PC-9 (cell line): ENCODE data around the gene KL. TPM values are rescaled to one million over a fixed set of nuclear protein-coding genes. Genes with fewer than 3 reads are reported as not detected.

Experiments
- BruUV-seq: library from RNA; stranded (reverse); fragments of 400-500 nt; replicated peaks from 2 replicates; lab custom pipeline; 2021; lab: Mats Ljungman, UMichigan
- CTCF ChIA-PET: fragments of 300-600 bp; sonication (Branson Sonifier 250); formaldehyde crosslinking; loops from one replicate; lab custom pipeline; 2022; ENCODE audit warnings: antibody characterized with exemption; lab: Charles Lee
- POLR2A ChIA-PET: fragments of 300-600 bp; sonication (Branson Sonifier 250); formaldehyde crosslinking; loops from one replicate; lab custom pipeline; 2022; ENCODE audit warnings: antibody characterized with exemption; ENCODE audit not compliant: unreplicated experiment; lab: Charles Lee
- DNase-seq, 2 experiments: peaks; one replicate each; pipeline versions ENCODE4 v3.0.0 to v3.0.0-alpha.2; 2015 to 2022; ENCODE audit warnings: mixed read lengths in 1 of 2
- H2AFZ ChIP-seq: fragments of 200-600 bp; sonication (generic); 2 replicates; pipeline ENCODE4 v1.8.1; 2017; ENCODE audit warnings: antibody characterized with exemption
- H3F3A ChIP-seq: fragments of 200-600 bp; sonication (generic); 2 replicates; pipeline ENCODE4 v1.8.1; 2017; ENCODE audit warnings: antibody characterized with exemption, mild to moderate bottlenecking, low read depth; ENCODE audit not compliant: insufficient read depth
- H3K27ac ChIP-seq: fragments of 200-600 bp; sonication (generic); 2 replicates; pipeline ENCODE4 v1.6.1; 2016; ENCODE audit warnings: mixed run types
- H3K27me3 ChIP-seq: fragments of 200-600 bp; sonication (generic); 2 replicates; pipeline ENCODE4 v1.6.1; 2016; ENCODE audit warnings: low read depth, mixed run types; ENCODE audit not compliant: insufficient read depth
- H3K36me3 ChIP-seq: fragments of 200-600 bp; sonication (generic); 2 replicates; pipeline ENCODE4 v1.6.1; 2016; ENCODE audit warnings: low read depth, mixed run types
- H3K4me1 ChIP-seq: fragments of 200-600 bp; sonication (generic); replicated peaks from 2 replicates; pipeline ENCODE4 v1.6.1; 2016; ENCODE audit warnings: mixed run types; ENCODE audit not compliant: insufficient read depth
- H3K4me2 ChIP-seq: fragments of 200-600 bp; sonication (generic); 2 replicates; pipeline ENCODE4 v1.6.1; 2017; ENCODE audit warnings: mixed run types
- H3K4me3 ChIP-seq: fragments of 200-600 bp; sonication (generic); 2 replicates; pipeline ENCODE4 v1.6.1; 2016; ENCODE audit warnings: mixed run types
- H3K79me2 ChIP-seq: fragments of 200-600 bp; sonication (generic); 2 replicates; pipeline ENCODE4 v1.6.1; 2017; ENCODE audit warnings: low read depth, mixed run types
- H3K9me2 ChIP-seq: fragments of 200-600 bp; sonication (generic); 2 replicates; pipeline ENCODE4 v1.8.1; 2017; ENCODE audit warnings: mild to moderate bottlenecking; ENCODE audit not compliant: insufficient read depth
- H3K9me3 ChIP-seq: fragments of 200-600 bp; sonication (generic); 2 replicates; pipeline ENCODE4 v1.8.1; 2016; ENCODE audit warnings: low read depth; ENCODE audit not compliant: insufficient read depth
- H4K20me1 ChIP-seq: fragments of 200-600 bp; sonication (generic); 2 replicates; pipeline ENCODE4 v1.8.1; 2017; ENCODE audit not compliant: insufficient read depth
- CTCF ChIP-seq: fragments of 200-600 bp; sonication (generic); conservative IDR thresholded peaks from 2 replicates; pipeline ENCODE4 v1.6.1; 2017; ENCODE audit warnings: mixed run types, antibody characterized with exemption, mild to moderate bottlenecking, moderate library complexity
- EZH2 ChIP-seq: fragments of 200-600 bp; sonication (generic); IDR thresholded peaks from 2 replicates; pipeline ENCODE4 v1.8.0; 2017; ENCODE audit warnings: antibody characterized with exemption, low read depth
- intact Hi-C: fragments of 100-400 bp; cut with micrococcal nuclease; formaldehyde crosslinking; loops from one replicate; pipeline ENCODE4 v1.10.0; 2022; ENCODE audit not compliant: unreplicated experiment
- total RNA-seq: library from RNA; stranded (reverse); gene quantifications from 2 replicates; pipeline ENCODE4 v1.2.3, GENCODE V29; 2021

Gene KL
- total RNA-seq, 1 experiment from 2014 or later: 1.4 TPM

- Histone ChIP-seq H2AFZ (no peak overlapping the region), H3K9me3 (peaks cover 5% of the 10 kb centered on the region; the same call in 1 of the 2 replicates), H3K36me3 (no peaks in the 10 kb centered on the region), H3K4me1 (no peaks in the 10 kb centered on the region), H3K4me3 (no peak overlapping the region), H3F3A (no peaks in the 10 kb centered on the region), H3K4me2 (no peak overlapping the region), H3K27me3 (no peaks in the 10 kb centered on the region), H4K20me1 (no peaks in the 10 kb centered on the region), H3K9me2 (no peaks in the 10 kb centered on the region), H3K79me2 (no peaks in the 10 kb centered on the region), H3K27ac (no peak overlapping the region)
- TF ChIP-seq EZH2 (no peak), CTCF (no peak)
- no TSS peak for BruUV-seq
- ChIA-PET POLR2A (no interaction called here), CTCF (no interaction called here)
- intact Hi-C loops: no loop called here
- no peak for DNase-seq
Measured at GRCh38 chr13:33033986-33034385, 17.8 kb downstream of the KL start.

DNA sequence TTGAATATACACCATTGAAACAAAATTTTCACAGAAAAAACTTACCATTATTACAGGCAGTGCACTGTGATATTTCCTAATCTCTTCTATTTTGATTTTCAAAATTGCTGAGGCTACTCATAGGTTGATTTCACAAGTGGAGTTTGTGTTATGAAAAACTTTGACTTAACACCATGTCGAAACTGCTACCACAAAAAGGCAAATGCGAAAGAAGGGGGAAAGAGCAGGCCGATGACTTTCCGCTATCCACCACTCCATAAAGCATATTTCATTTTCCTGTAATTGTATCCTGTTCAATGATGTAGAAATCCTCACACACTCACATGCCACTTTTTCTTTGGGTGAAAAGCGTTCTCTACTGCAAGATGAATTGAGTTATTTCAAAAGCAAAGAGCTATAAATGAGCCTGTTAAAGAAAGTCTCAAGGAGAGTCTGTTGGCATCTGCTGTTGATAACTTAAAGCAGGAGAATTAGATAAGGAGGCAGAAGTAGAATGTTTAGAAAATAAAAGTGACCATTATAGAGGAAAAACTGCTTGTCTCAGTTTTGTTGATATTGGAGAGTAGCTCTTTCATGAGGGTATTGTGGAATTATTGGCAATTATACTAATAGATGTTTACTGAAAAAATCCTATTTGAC, 18.8 kb downstream of the KL start:
- no peaks in the 10 kb centered on the region for H3K27me3 ChIP-seq
- BruUV-seq: no TSS peak
- intact Hi-C loops: no loop called here
- H3K9me2 ChIP-seq: no peaks in the 10 kb centered on the region
- no peaks in the 10 kb centered on the region for H4K20me1 ChIP-seq
- H3F3A ChIP-seq: no peaks in the 10 kb centered on the region
- POLR2A ChIA-PET: no interaction called here
- H3K4me2 ChIP-seq: no peak overlapping the region
- H3K4me1 ChIP-seq: no peaks in the 10 kb centered on the region
- H3K4me3 ChIP-seq: no peak overlapping the region
- peaks cover 5% of the 10 kb centered on the region; the same call in 1 of the 2 replicates for H3K9me3 ChIP-seq
- H3K36me3 ChIP-seq: no peaks in the 10 kb centered on the region
- H2AFZ ChIP-seq: no peak overlapping the region
- DNase-seq: no peak
- H3K79me2 ChIP-seq: no peaks in the 10 kb centered on the region
- no peak overlapping the region for H3K27ac ChIP-seq
- CTCF ChIA-PET: no interaction called here
- no peak for TF ChIP-seq EZH2
- TF ChIP-seq CTCF: no peak

GRCh38 chr13:33037673-33038072, 21.4 kb downstream of the KL start:
- H3K4me2 ChIP-seq: no peak overlapping the region
- intact Hi-C loops: no loop called here
- ChIA-PET POLR2A (no interaction called here), CTCF (interaction anchor here (0.6 kb wide), 1 partner anchor 664 kb away, joined by 3 read pairs; no protein-coding TSS in a partner anchor)
- H2AFZ ChIP-seq: no peak overlapping the region
- H3F3A ChIP-seq: no peaks in the 10 kb centered on the region
- H3K27me3 ChIP-seq: no peaks in the 10 kb centered on the region
- no peaks in the 10 kb centered on the region for H4K20me1 ChIP-seq
- no peak for DNase-seq
- no TSS peak for BruUV-seq
- no peaks in the 10 kb centered on the region for H3K9me2 ChIP-seq
- H3K4me1 ChIP-seq: no peaks in the 10 kb centered on the region
- H3K79me2 ChIP-seq: no peaks in the 10 kb centered on the region
- TF ChIP-seq EZH2: no peak
- H3K36me3 ChIP-seq: no peaks in the 10 kb centered on the region
- H3K9me3 ChIP-seq: no peaks in the 10 kb centered on the region
- no peak overlapping the region for H3K27ac ChIP-seq
- no peak overlapping the region for H3K4me3 ChIP-seq

DNA sequence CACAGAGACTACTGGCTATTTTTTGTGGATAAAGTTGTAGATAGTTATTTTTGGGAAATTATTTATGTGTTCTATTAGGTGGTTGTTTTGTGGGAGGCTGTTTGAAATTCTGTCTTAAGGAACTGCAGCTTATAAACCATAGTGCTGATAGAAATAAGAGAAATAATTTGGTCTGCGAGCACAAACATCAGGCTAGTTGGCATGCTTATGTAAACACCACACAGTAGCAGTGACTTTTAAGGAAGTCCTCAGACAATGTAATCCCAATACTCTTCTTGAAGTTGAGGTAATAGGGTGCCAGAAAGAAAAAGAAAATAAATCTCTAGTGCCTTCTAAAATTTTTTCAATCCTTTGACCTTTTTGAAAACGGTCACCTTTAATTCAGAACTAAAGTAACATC, 23.9 kb downstream of the KL start:
- H3K4me1 ChIP-seq: no peaks in the 10 kb centered on the region
- H2AFZ ChIP-seq: no peak overlapping the region
- H3K9me3 ChIP-seq: no peaks in the 10 kb centered on the region
- H3F3A ChIP-seq: no peaks in the 10 kb centered on the region
- no peaks in the 10 kb centered on the region for H3K9me2 ChIP-seq
- H3K79me2 ChIP-seq: no peaks in the 10 kb centered on the region
- DNase-seq: no peak
- no peaks in the 10 kb centered on the region for H4K20me1 ChIP-seq
- no peaks in the 10 kb centered on the region for H3K36me3 ChIP-seq
- CTCF ChIA-PET: no interaction called here
- no TSS peak for BruUV-seq
- no peak overlapping the region for H3K4me2 ChIP-seq
- H3K4me3 ChIP-seq: no peak overlapping the region
- POLR2A ChIA-PET: no interaction called here
- intact Hi-C loops: no loop called here
- H3K27ac ChIP-seq: no peak overlapping the region
- TF ChIP-seq CTCF (no peak), EZH2 (no peak)
- no peaks in the 10 kb centered on the region for H3K27me3 ChIP-seq
